Upper lobe of right lung (tissue), 1 donor: ENCODE data around the gene APOA1. TPM values are rescaled to one million over a fixed set of nuclear protein-coding genes. Genes with fewer than 3 reads are reported as not detected.

ENCODE experiments used
- ATAC-seq: fragments of 200-7000 bp; cut with Tn5 transposase; one replicate; pipeline ENCODE4 v1.9.1; 2020; ENCODE audit warnings: mild to moderate bottlenecking, moderate library complexity
- DNase-seq: peaks from one replicate; pipeline ENCODE4 v3.0.0-alpha.2; 2020
- H3K27ac ChIP-seq: fragments of 200-600 bp; one replicate; pipeline ENCODE4 v1.8.0; 2022
- H3K27me3 ChIP-seq: fragments of 200-600 bp; one replicate; pipeline ENCODE4 v1.8.0; 2022; ENCODE audit warnings: mild to moderate bottlenecking
- H3K36me3 ChIP-seq: fragments of 200-600 bp; one replicate; pipeline ENCODE4 v1.8.0; 2022
- H3K4me1 ChIP-seq: fragments of 200-600 bp; one replicate; pipeline ENCODE4 v1.8.0; 2022
- H3K4me3 ChIP-seq: fragments of 200-600 bp; one replicate; pipeline ENCODE4 v1.8.0; 2022; ENCODE audit warnings: mild to moderate bottlenecking
- H3K9me3 ChIP-seq: fragments of 200-600 bp; one replicate; pipeline ENCODE4 v1.8.0; 2022
- CTCF ChIP-seq: fragments of 200-600 bp; IDR thresholded peaks from one replicate; pipeline ENCODE4 v1.8.0; 2022; ENCODE audit warnings: antibody characterized with exemption
- intact Hi-C: fragments of 100-400 bp; cut with DNase I; formaldehyde crosslinking; loops from one replicate; pipeline ENCODE4 v1.11.0; 2022
- total RNA-seq: library from RNA; stranded (reverse); fragmentation: NEBNext Ultra II Directional; extraction: Animal tissue kit (Norgen Biotek cat#: 25700); gene quantifications from one replicate; pipeline ENCODE4 v1.2.1, GENCODE V29; 2021
- donor health status: DM: no; HTN: yes; CAD: no; lungs with severe emphysema.

Gene APOA1
- total RNA-seq, 1 donor from 2014 or later, result 5.4 TPM

GRCh38 chr11:116862951-116863350, 25.5 kb upstream of the APOA1 start:
- no peak for TF ChIP-seq CTCF
- no peak for ATAC-seq
- peaks cover 89% of the 10 kb centered on the region for H3K36me3 ChIP-seq

GRCh38 chr11:116862185-116862584, 24.8 kb upstream of the APOA1 start:
- H3K27ac ChIP-seq, result no peak overlapping the region
- H3K4me3 ChIP-seq, result no peak overlapping the region
- no peaks in the 10 kb centered on the region for H3K9me3 ChIP-seq
- no peaks in the 10 kb centered on the region for H3K27me3 ChIP-seq
- ATAC-seq (no peak), DNase-seq (no peak)
- no peak for TF ChIP-seq CTCF
- intact Hi-C loops, result no loop called here
- peaks cover 89% of the 10 kb centered on the region for H3K36me3 ChIP-seq
- H3K4me1 ChIP-seq, result no peaks in the 10 kb centered on the region

More at GRCh38 chr11:116862951-116863350, 25.5 kb upstream of the APOA1 start:
- Histone ChIP-seq H3K4me3 (no peak overlapping the region), H3K9me3 (no peaks in the 10 kb centered on the region), H3K4me1 (no peaks in the 10 kb centered on the region), H3K27me3 (no peaks in the 10 kb centered on the region), H3K27ac (no peak overlapping the region)
- intact Hi-C loops, result no loop called here
- no peak for DNase-seq

- peaks cover 6% of the 10 kb centered on the region for H3K4me1 ChIP-seq
- ATAC-seq (no peak), DNase-seq (no peak)
- no peak for TF ChIP-seq CTCF
- no peak overlapping the region for H3K27ac ChIP-seq
- H3K9me3 ChIP-seq, result no peaks in the 10 kb centered on the region
- no peak overlapping the region for H3K4me3 ChIP-seq
- peaks cover 89% of the 10 kb centered on the region for H3K36me3 ChIP-seq
- intact Hi-C loops, result no loop called here
- no peaks in the 10 kb centered on the region for H3K27me3 ChIP-seq
Observed at GRCh38 chr11:116861539-116861938, 24.1 kb upstream of the APOA1 start.

GRCh38 chr11:116860303-116860702, 22.9 kb upstream of the APOA1 start:
- no peak for TF ChIP-seq CTCF
- Histone ChIP-seq H3K4me1 (peaks cover 6% of the 10 kb centered on the region), H3K4me3 (no peak overlapping the region), H3K27ac (no peak overlapping the region), H3K9me3 (no peaks in the 10 kb centered on the region), H3K36me3 (peaks cover 77% of the 10 kb centered on the region), H3K27me3 (no peaks in the 10 kb centered on the region)
- ATAC-seq, result no peak
- intact Hi-C loops, result no loop called here
- no peak for DNase-seq

- Histone ChIP-seq H3K36me3 (peaks cover 69% of the 10 kb centered on the region), H3K9me3 (no peaks in the 10 kb centered on the region), H3K27ac (no peak overlapping the region), H3K27me3 (no peaks in the 10 kb centered on the region), H3K4me1 (peaks cover 6% of the 10 kb centered on the region), H3K4me3 (no peak overlapping the region)
- ATAC-seq, result no peak
- no peak for TF ChIP-seq CTCF
- DNase-seq, result no peak
- intact Hi-C loops, result no loop called here
Observed at GRCh38 chr11:116859175-116859574, 21.8 kb upstream of the APOA1 start.

- ATAC-seq (no peak), DNase-seq (no peak)
- TF ChIP-seq CTCF, result no peak
- intact Hi-C loops, result no loop called here
- H3K4me3 ChIP-seq, result no peak overlapping the region
- H3K9me3 ChIP-seq, result no peaks in the 10 kb centered on the region
- peaks cover 59% of the 10 kb centered on the region for H3K36me3 ChIP-seq
- H3K27ac ChIP-seq, result no peak overlapping the region
- peaks cover 12% of the 10 kb centered on the region for H3K4me1 ChIP-seq
- no peaks in the 10 kb centered on the region for H3K27me3 ChIP-seq
Observed at GRCh38 chr11:116857936-116858335, 20.5 kb upstream of the APOA1 start.
